K562 (cell line): ENCODE measurements around the gene ZNF106. TPM values are rescaled to one million over a fixed set of nuclear protein-coding genes. Genes with fewer than 3 reads are reported as not detected.

Source experiments
- MGA ChIP-seq: fragments of 450-650 bp; IDR thresholded peaks from 2 replicates; pipeline ENCODE4 v1.6.1; 2016; ENCODE audit warnings: mild to moderate bottlenecking, moderate library complexity
- PCBP2 ChIP-seq: fragments of 200-400 bp; formaldehyde crosslinking; IDR thresholded peaks from 2 replicates; pipeline ENCODE4 v1.6.1; 2018; ENCODE audit warnings: low read length, low read depth, mild to moderate bottlenecking, moderate library complexity; ENCODE audit not compliant: poor library complexity, severe bottlenecking
- polyA plus RNA-seq, 8 experiments: library from polyadenylated mRNA; depleted of rRNA in 4 of 8; stranded (reverse) in 5 of 8; unstranded in 3 of 8; fragments of >200 nt; fragmentation: Nextera tagmentation in 2 of 8; fragmentation: Illumina TruSeq in 1 of 8; extraction: Ambion mirVana in 2 of 8; extraction: Trizol in 1 of 8; gene quantifications; 2 replicates each; pipeline versions ENCODE4 v1.2.1 to v1.2.3, GENCODE V29; 2011 to 2014; ENCODE audit warnings: inconsistent platforms in 1 of 8, missing spikeins in 1 of 8
- total RNA-seq, 7 experiments: library from RNA; depleted of rRNA in 6 of 7; stranded (reverse); fragments of >200 nt in 6 of 7; fragmentation: Illumina TruSeq in 2 of 7; extraction: Trizol in 2 of 7; gene quantifications; 2 replicates each; pipeline versions ENCODE4 v1.2.1 to v1.2.3, GENCODE V29; 2011 to 2021; ENCODE audit warnings: low replicate concordance in 1 of 7

ZNF106 gene
- total and polyA plus RNA-seq, 9 of the 15 experiments (the other 6 are each of a cell fraction or from before 2014, with no cell fraction given): 14.4 to 55.3 (median 33.7) TPM

- TF ChIP-seq MGA (no peak), PCBP2 (no peak)
Observed at GRCh38 chr15:42384597-42384996, 106.3 kb downstream of the ZNF106 start (continued).
